Cerebellar nuclear complex (tissue), 1 donor: ENCODE data around the gene RRAGC.
"Not testable (repeated sequence)": the region's sequence is repeated elsewhere in the genome, so short reads cannot be mapped to it uniquely, and the experiment has no call there.

ENCODE experiments used
- DNase-seq, 2 experiments: peaks; one replicate each; lab custom pipeline; 2025; lab: John Stamatoyannopoulos, UW

Gene RRAGC

GRCh38 chr1:38817267-38818174 is 42.1 kb downstream of the RRAGC start:
- DNase-seq, result no peak

DNA sequence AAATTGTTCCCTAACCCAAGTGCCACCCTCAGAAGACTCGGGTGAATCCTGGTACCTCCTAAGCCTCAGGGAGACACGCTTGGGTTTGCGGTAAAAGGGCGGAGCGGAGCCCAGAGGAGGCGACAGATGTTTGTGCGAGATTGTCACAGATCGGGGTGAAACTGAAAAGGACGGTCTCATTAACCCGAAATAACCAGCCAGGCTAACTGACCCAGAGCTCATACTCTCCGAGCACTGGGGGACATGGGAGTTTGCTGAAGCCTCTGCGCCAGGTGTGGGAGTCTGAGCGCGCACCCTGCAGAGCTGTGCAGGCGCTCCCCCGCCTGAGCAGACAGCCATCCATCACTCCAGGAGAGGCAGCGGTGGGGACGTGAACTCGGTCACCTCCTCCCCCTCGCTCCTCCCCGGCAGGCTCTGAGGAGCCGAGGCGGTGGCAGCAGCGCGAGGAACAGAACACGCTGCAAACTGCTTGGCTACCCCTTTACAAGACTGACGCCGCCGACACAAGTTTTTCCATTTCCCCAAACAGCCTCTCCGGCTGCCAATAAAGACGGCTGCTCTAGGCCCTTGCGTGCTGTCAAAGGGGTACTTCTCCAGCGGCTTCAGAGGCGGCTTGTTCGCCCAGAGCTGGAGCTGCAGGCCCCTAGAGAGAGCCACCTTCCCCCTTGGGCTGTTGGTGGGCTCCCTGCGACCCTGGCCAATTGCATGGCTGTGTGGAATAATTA is 43.5 kb downstream of the RRAGC start:
- DNase-seq, result no peak

GRCh38 chr1:38814984-38815464 is 44.5 kb downstream of the RRAGC start:
- DNase-seq, result no peak

DNA sequence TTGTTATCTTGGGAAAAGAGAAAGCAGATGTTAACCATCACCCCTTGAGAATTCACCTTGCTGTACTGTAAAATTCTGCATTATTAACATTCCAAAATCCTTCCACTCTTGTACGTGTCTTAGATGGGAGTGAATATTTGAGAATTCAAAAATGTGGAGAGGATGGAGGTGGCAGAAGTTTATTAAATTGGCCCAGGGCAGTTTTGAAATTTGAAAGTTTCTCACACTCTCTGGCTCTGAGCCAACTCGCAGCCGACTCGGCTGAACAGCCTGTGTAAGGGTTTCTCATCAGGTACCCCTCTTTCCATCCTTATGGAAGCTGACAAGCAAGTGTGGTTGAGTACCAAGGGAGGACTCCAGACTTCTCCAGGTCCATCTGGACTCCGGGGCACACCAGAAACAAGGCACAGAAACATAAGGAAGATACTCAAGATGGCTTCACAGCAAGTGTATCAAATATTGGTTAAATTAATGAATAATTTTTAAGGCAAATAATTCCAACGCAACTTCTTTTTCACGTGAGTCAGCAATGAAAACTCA is 45.1 kb downstream of the RRAGC start:
- DNase-seq, result no peak

- DNase-seq, result no peak
Observed at GRCh38 chr1:38812981-38813380, 46.6 kb downstream of the RRAGC start.

- not testable (repeated sequence) for DNase-seq
Observed at GRCh38 chr1:38811466-38811865, 48.1 kb downstream of the RRAGC start.

GRCh38 chr1:38806090-38806489 is 53.5 kb downstream of the RRAGC start:
- no peak for DNase-seq

DNA sequence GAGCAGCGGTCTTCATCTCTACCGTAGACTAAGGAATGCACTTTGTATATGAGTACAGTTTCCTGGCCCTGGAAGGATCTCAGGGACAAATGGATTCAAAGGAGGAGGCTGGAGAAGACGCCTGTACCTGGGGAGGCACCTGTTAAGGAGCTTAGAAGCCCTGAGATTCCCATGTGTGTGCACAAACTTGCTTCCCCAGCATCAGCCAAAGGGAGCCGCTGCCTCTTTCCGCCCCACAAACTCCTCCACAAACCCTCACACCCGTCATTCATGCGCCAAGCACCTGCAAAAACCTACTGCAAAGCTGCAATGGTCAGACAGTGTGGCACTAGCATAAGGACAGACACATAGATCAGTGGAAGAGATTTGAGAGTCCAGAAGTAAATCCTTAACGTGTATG is 54.5 kb downstream of the RRAGC start:
- no peak for DNase-seq

- DNase-seq, result no peak
Observed at GRCh38 chr1:38804062-38804886, 55.3 kb downstream of the RRAGC start.

- DNase-seq, result no peak
Observed at GRCh38 chr1:38803647-38804046, 55.9 kb downstream of the RRAGC start.

GRCh38 chr1:38800720-38801671 is 58.6 kb downstream of the RRAGC start:
- DNase-seq, result no peak

DNA sequence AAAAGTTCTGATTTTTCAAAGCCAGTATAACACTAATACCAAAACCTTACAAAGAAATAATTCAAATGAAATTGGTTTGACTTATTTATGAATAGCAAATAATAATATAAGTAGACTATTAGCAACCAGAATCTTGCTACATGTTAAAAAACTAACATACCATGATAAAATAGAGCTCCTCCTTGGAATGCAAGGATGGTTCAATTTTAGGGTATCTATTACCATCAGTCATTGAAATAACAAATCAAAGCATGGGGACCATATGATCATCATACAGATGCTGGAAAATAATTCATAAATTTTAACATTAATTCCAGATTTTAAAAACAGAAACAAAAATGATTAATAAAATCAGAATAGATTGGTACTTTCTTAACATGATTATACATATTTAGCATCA is 66.3 kb downstream of the RRAGC start:
- no peak for DNase-seq

- no peak for DNase-seq
Observed at GRCh38 chr1:38791892-38792291, 67.7 kb downstream of the RRAGC start.

DNA sequence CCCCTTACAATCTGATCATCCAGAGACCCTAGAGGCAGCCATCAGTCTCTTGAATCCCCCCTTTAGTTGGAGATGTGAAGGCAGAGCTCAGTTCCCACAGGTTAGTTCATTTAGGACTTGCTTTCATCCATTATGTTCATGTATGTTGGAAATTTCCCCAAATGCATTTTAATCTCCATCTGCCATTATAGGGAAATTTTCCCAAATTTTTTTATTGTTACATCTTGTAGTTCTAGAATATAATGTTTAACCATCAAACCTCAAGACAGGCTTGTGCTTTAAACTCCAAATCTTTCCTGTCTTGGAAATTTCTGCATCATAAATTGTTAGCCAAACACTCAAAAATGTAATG is 68.4 kb downstream of the RRAGC start:
- no peak for DNase-seq

GRCh38 chr1:38790422-38791163 is 69.0 kb downstream of the RRAGC start:
- no peak for DNase-seq

- DNase-seq, result no peak
Observed at GRCh38 chr1:38789498-38790169, 69.9 kb downstream of the RRAGC start.

GRCh38 chr1:38788341-38789336 is 70.9 kb downstream of the RRAGC start:
- no peak for DNase-seq
